Stimulated activated CD4-positive, alpha-beta T cell treated with anti-CD3 and anti-CD28 coated beads, Interleukin-12 subunit alpha, Interleukin-12 subunit beta, amount 100 ng/mL, for 48 hours (primary cell): ENCODE data around the gene CLSTN2.

Source experiments
- DNase-seq, 3 donors: peaks; one replicate each; pipeline ENCODE4 v3.0.0-alpha.2; 2020; ENCODE audit warnings: low read depth in 2 of 3, low spot score in 1 of 3

Gene CLSTN2

GRCh38 chr3:140532793-140533330, 597.9 kb downstream of the CLSTN2 start:
- no peak for DNase-seq

DNA sequence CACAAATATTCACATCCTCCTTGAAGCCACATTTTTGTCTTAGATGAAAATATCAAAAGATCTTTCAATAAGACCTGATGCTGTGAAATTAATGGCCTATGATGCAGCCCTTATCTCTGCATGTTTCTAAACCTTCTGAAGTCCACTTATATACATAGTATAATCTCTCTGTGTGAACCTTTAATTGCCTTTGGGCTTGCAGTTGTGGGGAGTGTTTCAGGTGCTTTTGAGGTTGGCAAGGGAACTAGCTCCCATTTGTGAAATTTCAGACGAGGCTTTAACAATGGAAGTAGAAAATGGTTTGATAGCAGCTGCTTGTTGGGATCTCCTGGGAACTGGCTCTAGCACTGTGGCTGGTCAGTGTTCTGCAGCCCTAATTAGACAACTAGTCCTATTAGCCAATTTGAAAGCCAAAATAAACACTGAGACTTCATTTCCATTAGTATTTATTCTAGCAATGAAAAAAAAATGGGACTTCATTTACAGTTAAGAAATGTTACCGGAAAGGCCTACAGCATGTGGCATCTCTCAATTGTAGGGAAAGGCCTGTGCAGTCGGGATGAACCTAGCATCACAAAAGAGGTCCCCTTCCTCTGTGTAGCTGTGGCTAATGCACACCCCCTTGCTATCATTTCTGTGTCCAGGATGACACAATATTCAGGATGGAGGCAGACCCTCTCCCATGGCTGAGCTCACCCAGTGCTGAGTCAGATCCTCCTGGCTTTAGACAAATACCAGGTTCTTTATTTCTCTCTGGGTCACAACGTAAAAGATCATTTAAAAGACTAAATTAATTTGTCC, 602.1 kb downstream of the CLSTN2 start:
- no peak for DNase-seq

DNA sequence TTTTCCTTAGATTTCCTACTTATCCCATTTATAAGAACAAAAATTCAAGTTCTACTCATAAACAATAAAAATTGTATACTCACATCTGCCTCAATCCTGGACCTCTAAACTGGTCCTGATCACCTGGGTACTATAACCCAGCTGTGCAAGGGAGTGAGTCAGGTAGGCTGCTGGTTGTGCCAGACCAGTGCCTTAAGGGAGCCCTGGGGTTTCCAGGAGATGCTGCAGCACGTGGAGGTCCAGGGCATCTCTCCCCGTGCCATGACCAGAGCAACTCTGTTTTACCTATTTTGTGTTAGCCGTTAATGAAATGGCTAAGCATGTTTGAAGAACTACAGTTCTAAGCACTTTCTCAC, 602.7 kb downstream of the CLSTN2 start:
- no peak for DNase-seq

DNA sequence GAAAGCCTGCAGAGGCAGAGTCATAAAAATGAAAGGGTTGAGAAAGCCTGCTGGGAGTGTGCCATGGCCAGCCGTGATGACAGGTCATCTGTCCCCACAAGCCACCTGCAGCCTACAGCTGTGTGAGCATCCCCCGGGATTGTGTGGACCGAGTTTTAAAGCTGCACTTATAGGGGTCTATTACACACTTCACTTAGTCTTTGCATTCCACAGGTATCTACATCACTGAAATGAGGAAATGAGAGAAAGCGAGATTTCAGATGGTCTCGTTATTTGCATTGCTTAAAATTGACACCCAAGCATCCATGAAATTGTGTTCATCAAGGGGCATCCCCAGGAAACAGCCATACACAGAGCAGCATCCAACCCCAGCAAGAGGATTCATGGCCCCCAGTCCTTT, 605.3 kb downstream of the CLSTN2 start:
- no peak for DNase-seq

DNA sequence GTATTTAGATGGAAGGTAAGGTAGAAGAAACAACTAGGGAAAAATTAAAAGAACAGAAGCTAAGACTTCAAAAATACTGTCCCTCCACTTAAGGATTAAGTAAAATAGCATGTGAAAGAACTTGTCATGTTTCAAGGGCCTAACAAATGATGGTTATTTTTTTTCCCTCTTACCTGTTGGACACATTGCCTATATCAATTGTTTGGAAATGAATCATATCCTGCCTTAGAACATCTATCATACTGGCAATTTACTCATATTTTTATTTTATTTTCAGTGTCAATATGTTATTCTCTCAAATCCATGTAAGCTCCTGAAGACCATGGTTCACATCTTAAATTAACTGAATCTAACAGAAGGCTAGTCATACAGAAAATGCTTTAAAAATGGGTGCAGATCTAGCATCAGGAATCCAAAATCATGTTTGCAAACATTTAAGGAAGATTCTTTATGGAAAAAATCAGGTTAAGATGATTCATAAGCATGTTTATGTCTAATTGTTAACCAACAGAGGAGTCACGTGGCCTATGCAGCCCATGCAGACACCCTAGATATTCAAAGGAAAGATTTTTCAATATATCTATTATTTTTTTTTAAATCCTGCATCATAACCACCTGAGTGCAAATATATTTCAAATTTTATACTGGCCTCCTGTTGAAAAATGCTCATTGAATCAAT, 607.1 kb downstream of the CLSTN2 start:
- DNase-seq = no peak

DNA sequence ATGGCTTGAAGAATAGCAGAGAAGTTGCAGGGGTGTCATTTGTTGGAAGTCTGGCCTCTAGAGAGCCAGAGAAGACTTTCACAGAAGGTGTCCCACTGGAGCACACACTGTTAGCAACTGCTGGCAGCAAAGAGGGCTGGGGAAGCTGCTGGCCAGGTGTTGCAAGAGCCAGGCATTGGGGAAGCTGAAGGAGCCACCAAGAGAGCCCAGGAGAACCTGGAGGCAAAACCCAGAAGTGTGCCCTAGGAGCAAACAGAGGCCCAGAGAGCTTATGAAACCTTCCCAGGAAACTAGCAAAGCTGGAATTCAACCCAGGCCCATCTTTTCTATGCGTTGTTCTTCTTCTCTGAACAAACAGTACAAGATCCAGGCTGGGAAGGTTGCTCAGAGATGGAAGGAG, 610.2 kb downstream of the CLSTN2 start:
- no peak for DNase-seq

DNA sequence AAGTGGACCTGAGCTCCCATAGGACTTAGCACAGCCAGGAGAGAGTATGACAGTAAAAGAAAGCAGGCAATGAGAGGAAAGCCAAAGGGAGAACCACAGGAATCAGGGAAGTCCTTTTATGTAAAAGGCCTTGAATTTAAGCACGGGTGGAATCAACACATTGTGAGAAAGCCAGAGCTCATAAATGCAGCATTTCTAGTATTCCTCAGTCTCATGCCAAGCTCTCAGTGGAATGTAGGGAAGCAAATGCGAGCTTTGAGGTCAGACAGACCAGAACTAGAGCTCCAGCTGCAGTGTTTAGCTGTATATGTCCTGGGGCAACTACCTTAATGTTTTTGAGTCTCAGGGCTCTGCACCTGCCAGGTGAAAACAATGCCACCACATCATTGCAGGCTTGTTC, 610.8 kb downstream of the CLSTN2 start:
- no peak for DNase-seq

GRCh38 chr3:140546649-140547048, 611.7 kb downstream of the CLSTN2 start:
- no peak for DNase-seq

GRCh38 chr3:140552403-140552802, 617.4 kb downstream of the CLSTN2 start:
- DNase-seq = no peak

DNA sequence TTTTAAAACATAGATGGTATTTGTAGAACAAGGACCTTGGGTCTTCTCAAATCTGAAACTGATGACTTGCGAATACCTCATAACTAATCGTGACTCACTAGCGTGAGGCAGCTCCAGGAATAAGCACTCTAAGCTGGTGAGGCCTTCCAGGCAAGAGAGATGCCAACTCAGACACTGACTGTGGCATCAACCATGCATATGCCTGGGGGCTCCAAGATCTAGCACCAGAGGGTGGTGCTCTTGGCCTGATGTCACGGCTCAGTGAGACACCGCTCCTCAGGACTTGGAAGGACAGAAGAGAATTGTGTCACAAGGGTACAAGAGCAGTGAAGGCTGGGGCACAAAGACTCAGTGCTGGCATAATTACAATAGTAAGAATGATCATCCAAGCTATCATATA, 617.9 kb downstream of the CLSTN2 start:
- DNase-seq = no peak

- DNase-seq = no peak
These were observed 618.6 kb downstream of the CLSTN2 start for GRCh38 chr3:140553591-140553990.

- DNase-seq = no peak
These were observed 620.7 kb downstream of the CLSTN2 start for GRCh38 chr3:140555666-140556065.

GRCh38 chr3:140557476-140557875, 622.5 kb downstream of the CLSTN2 start:
- DNase-seq = no peak

DNA sequence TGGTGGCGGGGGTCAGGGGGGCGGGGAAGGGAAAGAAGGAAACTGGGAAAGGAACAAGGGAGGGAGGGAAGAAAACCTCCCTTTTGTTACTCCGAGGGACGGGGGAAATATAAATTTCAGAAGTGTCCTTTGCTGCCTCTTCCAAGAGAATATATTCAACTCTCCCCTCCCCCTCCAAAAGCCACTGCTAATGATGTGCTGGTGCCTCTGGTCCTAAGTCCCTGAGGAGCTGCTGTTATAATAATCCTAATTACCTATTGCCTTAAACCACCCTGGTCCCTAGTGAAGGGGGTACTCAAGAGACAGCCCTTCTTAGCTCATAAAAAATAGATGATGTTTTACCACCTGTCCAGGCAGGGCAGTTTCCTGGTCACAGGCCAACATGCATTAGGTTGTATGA, 624.6 kb downstream of the CLSTN2 start:
- DNase-seq = no peak

GRCh38 chr3:140563206-140563760, 628.3 kb downstream of the CLSTN2 start:
- no peak for DNase-seq

GRCh38 chr3:140568131-140568530, 633.1 kb downstream of the CLSTN2 start:
- no peak for DNase-seq

DNA sequence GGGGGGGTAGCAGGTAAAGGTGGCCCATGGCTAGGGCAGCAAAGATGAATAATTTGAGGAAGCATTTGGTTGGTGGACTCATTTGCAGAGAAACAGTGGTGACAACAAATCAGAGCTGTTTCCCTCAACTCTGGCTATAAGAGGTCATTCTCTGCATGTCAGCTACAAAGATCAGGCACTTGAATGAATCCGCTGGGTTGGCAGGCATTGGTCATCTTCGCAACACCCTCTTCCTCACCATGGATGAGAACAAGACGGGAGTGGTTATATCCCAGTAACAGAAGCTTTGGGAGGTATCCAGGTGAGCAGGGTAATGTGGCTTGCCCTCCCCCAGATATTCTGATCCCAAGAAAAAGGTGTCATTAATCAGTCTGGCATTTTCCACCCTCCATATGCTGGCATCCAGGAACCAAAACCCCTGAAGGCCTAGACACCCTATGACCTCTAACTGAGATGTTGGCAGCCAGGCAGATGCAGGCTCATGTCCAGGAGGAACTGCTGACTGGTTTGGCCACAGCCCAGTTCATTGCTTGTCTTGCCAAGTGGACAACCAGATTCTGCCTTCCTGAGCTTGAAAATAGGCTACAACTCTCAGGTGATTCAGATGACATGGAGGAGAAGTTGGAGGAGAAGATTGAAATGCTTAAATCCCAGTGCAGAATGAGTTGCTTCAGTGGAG, 634.0 kb downstream of the CLSTN2 start:
- no peak for DNase-seq

GRCh38 chr3:140570602-140571001, 635.6 kb downstream of the CLSTN2 start:
- no peak for DNase-seq

GRCh38 chr3:140571836-140572235, 636.9 kb downstream of the CLSTN2 start:
- DNase-seq = no peak

DNA sequence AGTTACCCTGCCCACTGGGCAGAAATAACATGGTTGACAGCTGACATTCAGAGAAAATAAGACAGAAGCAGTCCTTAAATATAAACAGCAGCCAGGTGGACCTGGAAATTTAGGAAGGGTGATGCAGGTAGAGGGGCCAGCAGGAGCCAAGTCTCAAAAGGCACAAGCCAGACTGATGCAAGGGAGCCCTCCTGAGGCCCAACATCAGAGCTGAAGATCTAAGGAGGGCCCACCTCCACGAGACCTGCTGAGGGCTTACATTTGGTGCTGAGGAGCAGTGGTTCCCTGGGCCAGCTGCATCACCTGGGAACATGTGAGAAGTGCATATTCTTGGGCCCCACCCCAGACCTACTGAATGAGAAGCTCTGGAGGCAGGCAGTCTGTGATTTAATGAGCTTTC, 637.3 kb downstream of the CLSTN2 start:
- DNase-seq = no peak

GRCh38 chr3:140573011-140573410, 638.0 kb downstream of the CLSTN2 start:
- DNase-seq = no peak

GRCh38 chr3:140574375-140574774, 639.4 kb downstream of the CLSTN2 start:
- DNase-seq = no peak
